Measurements from ENCODE around the gene PCBP3.
"Not testable (repeated sequence)": the region's sequence is repeated elsewhere in the genome, so short reads cannot be mapped to it uniquely, and the experiment has no call there.

Gene PCBP3

GRCh38 chr21:45887120-45887611 is 243.6 kb downstream of the PCBP3 start:
- DNase-seq (ENCODE audit: low read depth in 3 of 3, low spot score in 1 of 3): no peak

- DNase-seq (ENCODE audit: low read depth in 3 of 3, low spot score in 1 of 3): no peak
Measured at GRCh38 chr21:45887788-45888187, 244.3 kb downstream of the PCBP3 start.

- DNase-seq (ENCODE audit: low read depth in 3 of 3, low spot score in 1 of 3): no peak
Measured at GRCh38 chr21:45888386-45889009, 245.0 kb downstream of the PCBP3 start.

- no peak for DNase-seq (ENCODE audit: low read depth in 3 of 3, low spot score in 1 of 3)
Measured at GRCh38 chr21:45889256-45889655, 245.7 kb downstream of the PCBP3 start.

GRCh38 chr21:45889961-45890360 is 246.4 kb downstream of the PCBP3 start:
- no peak for DNase-seq (ENCODE audit: low read depth in 3 of 3, low spot score in 1 of 3)

- DNase-seq (ENCODE audit: low read depth in 3 of 3, low spot score in 1 of 3): no peak
Measured at GRCh38 chr21:45891388-45892155, 248.0 kb downstream of the PCBP3 start.

GRCh38 chr21:45892156-45892915 is 248.8 kb downstream of the PCBP3 start:
- DNase-seq (ENCODE audit: low read depth in 3 of 3, low spot score in 1 of 3): no peak

GRCh38 chr21:45892916-45893739 is 249.6 kb downstream of the PCBP3 start:
- DNase-seq (ENCODE audit: low read depth in 3 of 3, low spot score in 1 of 3): no peak

GRCh38 chr21:45893740-45894449 is 250.4 kb downstream of the PCBP3 start:
- no peak for DNase-seq (ENCODE audit: low read depth in 3 of 3, low spot score in 1 of 3)

- no peak for DNase-seq (ENCODE audit: low read depth in 3 of 3, low spot score in 1 of 3)
Measured at GRCh38 chr21:45894450-45894825, 250.9 kb downstream of the PCBP3 start.

GRCh38 chr21:45894906-45895777 is 251.6 kb downstream of the PCBP3 start:
- DNase-seq (ENCODE audit: low read depth in 3 of 3, low spot score in 1 of 3): no peak

GRCh38 chr21:45895778-45896370 is 252.3 kb downstream of the PCBP3 start:
- no peak for DNase-seq (ENCODE audit: low read depth in 3 of 3, low spot score in 1 of 3)

GRCh38 chr21:45896431-45896830 is 252.9 kb downstream of the PCBP3 start:
- DNase-seq (ENCODE audit: low read depth in 3 of 3, low spot score in 1 of 3): not testable (repeated sequence)

- no peak for DNase-seq (ENCODE audit: low read depth in 3 of 3, low spot score in 1 of 3)
Measured at GRCh38 chr21:45897191-45898027, 253.9 kb downstream of the PCBP3 start.

GRCh38 chr21:45898028-45898350 is 254.5 kb downstream of the PCBP3 start:
- DNase-seq (ENCODE audit: low read depth in 3 of 3, low spot score in 1 of 3): no peak

- DNase-seq (ENCODE audit: low read depth in 3 of 3, low spot score in 1 of 3): no peak
Measured at GRCh38 chr21:45898781-45899180, 255.3 kb downstream of the PCBP3 start.

- DNase-seq (ENCODE audit: low read depth in 3 of 3, low spot score in 1 of 3): no peak
Measured at GRCh38 chr21:45899317-45900033, 255.9 kb downstream of the PCBP3 start.

Data from stimulated activated CD4-positive, alpha-beta T cell treated with anti-CD3 and anti-CD28 coated beads, TNF-alpha, amount 100 ng/mL, for 1 hour (primary cell).